ENCODE measurements around the gene LHPP.

Gene LHPP

DNA sequence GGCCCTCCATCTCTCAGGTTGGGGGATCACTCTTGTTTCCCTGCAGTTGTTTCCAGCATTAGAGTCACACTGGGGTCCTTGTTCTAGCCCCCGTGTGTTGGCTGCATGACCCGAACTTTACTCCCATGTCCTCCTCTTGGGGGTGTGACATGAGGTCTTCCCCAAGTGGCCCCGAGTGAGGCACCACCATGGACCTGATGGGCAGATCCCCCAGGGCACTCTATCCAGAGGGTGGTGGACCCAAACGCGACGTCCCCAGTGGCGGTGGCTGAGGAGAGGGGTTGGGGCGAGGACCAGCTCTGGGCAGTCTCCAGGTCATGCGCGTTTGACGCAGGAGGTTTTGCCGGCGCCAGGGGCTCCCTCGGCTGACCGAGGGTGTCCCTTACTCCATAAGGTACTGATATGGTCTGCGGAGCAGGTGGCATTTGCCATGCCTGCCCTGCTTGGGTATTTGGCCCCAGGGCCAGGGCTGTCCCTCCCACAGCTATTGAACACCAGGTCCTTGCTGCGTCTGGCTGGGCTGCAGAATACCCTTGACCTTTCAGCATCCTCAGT is 131.9 kb downstream of the LHPP start:
- no peak for DNase-seq (ENCODE audit: low read depth in 2 of 2)

DNA sequence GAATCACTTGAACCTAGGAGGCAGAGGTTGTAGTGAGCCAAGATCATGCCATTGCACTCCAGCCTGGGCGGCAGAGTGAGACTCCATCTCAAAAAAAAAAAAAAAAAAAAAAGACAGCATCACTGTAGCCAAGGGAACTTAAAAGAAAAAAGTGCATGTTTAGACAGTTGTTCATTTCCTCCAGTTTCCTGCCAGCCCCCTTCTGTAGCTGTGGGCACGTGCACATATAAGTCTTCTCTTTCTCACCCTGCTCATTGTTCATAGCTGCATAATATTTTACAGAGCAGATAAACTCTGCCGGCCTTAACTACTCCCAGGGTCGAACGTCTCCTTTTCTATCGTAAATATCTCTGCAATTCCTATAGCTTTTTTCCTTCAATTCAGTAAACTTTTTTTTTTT is 132.6 kb downstream of the LHPP start:
- DNase-seq (ENCODE audit: low read depth in 2 of 2): no peak

DNA sequence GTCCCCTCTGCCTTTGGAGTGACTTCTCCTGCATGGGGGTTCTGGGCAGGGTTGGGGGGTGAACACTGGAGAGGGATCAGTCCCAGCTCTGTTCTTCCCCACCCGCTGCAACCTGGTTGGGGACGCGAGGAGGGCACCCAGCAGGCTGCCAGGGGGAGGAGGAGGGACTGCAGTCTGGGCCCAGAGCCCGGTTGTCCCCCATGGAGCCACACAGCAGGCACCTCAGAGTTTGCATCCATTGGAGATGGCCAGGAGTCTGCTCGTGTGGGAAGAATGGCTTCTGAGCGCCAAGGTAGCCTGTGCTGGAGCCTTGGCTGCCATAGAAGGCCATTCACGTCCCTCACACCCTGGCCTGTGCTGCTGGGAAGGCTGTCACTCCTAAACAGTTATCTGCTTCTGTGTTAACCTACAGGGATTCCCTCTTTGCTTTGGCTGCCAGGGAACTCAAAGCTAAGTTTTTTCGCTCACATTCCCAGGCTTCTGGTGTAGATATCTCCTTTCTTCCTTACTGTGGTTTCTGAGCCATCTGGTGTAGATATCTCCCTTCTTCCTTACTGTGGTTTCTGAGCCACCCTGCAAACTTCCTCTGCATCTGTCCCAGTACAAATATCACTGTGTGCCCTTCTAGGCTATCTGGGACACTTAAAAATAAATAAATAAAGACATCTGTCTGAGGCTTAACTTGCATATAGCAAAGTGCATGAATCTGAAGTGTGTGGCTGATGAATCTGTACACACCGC is 133.7 kb downstream of the LHPP start:
- no peak for DNase-seq (ENCODE audit: low read depth in 2 of 2)

DNA sequence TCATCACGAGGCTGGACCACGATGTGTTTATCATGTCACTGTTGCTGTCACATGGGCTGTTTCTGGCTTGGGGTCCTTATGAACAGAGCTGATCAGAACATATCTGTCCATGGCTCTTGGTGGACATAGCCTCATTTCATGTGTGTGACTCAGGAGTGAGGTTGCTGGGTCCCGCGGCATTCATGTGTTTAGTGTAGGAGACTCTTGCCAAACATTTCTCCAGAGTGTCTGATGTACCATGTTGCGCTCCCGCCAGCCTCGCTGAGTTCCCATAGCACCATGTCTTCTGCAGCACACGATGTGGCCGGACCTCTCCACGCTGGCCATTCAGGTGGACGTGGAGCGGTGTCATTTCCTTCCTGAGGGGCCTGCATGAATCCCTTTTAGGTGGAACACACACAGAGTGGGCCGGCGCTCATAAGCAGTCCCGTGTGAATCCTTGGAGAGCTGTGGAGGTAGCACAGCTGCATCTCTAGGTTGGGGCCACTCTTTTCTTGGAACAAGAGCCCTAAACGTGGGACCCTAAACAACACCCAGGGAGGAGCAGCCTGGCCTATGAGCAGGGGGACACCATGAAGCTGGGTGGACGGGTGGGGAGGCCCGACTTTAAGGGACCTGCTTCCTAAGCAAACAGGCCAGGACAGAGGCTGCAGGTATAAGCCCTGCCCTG is 134.6 kb downstream of the LHPP start:
- no peak for DNase-seq (ENCODE audit: low read depth in 2 of 2)

DNA sequence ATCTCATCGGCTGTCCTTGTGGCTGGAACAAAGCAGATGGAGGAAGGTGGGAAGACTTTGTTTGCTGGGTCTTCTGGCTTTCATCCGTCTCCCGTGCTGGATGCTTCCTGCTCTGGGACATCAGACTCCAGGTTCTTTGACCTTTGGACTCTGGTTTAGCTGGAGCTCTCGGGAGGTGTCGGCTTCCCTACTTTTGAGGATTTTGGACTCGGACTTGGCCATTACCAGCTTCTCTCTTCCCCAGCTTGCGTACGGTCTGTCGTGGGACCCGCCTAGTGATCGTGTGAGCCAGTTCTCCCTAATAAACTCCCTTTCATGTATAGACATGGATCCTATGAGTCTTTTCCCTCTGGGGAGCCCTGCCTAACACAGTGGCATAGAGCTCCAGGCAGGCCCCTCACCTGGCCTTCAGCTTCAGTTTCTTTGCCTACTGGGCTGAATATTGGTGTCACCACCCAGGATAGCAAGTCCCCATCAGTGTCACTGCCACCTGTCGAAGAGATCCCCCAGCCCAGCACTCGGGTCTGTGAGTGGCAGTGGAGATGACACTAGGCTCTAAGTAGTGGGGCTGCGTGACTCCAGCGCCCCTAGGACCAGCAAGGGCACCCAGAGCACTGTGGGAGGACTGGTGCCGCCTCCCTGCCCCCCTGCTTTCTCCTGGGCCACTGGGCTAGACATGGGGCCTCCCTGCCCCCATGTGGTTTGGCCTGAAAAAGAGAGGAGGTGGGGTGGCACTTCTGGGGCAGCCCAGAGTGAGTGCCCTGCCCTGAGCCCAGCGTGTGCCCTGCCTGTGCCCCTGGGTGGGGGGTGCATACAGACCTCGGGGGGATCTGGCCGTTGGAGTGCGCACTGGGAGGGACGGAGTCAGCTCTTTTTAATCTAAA is 135.6 kb downstream of the LHPP start:
- DNase-seq (ENCODE audit: low read depth in 2 of 2): no peak

DNA sequence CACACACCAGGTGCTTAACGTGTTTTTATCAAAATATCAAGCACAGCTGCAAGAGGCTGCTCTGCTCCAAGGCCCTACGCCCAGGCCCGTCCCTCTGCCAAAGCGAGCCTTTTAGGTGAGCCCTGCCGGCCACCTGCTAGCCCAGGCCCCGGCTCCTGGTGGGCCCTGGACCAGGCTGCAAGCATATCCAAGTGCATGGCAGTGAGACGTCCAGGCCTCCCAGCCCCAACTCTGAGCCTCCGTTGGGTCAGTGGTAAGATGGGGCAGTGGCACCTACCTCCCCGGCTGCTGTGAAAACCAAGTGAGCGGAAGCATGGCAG is 136.2 kb downstream of the LHPP start:
- DNase-seq (ENCODE audit: low read depth in 2 of 2): no peak

DNA sequence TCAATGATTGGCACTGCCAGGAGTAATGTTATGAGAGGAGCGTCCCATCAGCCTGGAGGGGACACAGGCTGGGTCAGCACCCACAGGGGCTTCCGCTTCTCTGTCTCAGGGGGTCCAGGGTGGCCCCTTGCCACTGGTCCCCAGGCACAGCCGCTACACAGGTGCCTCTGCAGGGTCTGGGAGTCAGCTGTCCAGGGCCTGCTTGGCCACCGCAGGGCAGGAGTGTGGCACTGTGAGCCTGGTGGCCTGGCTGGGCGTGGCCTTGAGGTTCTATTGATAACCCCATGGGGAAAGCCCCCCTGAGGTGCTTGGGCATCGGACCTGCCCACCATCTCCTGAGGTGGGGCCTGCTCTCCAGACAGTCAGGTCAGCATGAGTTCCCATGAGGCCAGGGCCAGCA is 136.6 kb downstream of the LHPP start:
- no peak for DNase-seq (ENCODE audit: low read depth in 2 of 2)

DNA sequence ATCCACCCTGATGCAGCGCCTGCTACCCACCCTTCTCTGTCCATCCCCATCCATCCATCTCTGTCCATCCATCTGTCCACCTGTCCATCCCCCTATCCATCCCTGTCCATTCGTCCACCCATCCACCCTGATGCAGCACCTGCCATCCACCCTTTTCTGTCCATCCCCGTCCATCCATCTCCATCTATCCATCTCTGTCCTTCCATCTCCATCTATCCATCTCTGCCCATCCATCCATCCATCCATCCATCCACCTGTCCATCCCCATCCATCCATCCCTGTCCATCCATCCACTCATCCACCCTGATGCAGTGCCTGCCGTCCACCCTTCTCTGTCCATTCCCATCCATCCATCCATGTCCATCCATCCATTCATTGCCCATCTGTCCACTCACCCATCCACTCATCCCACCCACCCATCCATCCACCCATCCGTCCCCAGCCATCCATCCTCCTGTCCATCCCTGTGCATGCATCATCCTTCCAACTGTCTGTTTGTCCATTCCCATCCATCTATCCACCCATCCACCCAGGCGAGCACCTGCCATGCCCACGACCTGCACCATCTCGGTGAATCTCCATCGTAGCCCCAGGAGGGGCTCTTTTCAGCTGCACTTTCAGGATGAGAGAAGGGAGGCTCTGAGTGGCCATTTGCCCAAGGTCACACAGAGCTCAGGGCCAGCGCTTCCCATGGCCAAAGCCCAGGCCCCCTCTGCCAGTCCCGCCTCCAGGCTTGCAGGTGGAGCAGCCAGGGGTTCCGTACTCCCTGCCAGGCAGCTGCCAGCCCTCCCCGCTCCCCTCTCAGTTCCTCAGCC is 137.4 kb downstream of the LHPP start:
- DNase-seq (ENCODE audit: low read depth in 2 of 2): no peak

DNA sequence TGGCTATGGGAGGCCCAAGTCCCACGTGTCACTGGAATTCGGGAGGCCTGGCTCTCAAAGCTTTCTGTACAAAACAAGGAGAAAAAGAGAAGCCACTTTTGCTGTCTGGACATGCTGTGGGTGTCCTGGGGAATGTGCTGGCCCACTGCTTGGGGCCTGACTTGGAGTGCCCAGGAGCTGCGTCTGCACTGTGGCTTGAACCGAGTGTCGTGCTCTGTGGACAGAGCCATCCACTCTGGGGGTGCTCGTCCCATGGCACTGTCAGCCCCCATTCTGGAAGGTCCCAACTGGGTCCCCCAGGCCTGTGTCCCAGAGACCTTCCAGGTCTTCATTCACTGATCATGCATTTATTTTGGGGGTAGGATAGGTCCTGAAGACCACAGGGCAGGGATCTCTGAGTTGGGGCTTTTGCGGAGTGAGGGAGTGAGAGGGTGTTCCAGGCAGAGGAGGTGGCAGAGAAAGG is 138.0 kb downstream of the LHPP start:
- DNase-seq (ENCODE audit: low read depth in 2 of 2): no peak

DNA sequence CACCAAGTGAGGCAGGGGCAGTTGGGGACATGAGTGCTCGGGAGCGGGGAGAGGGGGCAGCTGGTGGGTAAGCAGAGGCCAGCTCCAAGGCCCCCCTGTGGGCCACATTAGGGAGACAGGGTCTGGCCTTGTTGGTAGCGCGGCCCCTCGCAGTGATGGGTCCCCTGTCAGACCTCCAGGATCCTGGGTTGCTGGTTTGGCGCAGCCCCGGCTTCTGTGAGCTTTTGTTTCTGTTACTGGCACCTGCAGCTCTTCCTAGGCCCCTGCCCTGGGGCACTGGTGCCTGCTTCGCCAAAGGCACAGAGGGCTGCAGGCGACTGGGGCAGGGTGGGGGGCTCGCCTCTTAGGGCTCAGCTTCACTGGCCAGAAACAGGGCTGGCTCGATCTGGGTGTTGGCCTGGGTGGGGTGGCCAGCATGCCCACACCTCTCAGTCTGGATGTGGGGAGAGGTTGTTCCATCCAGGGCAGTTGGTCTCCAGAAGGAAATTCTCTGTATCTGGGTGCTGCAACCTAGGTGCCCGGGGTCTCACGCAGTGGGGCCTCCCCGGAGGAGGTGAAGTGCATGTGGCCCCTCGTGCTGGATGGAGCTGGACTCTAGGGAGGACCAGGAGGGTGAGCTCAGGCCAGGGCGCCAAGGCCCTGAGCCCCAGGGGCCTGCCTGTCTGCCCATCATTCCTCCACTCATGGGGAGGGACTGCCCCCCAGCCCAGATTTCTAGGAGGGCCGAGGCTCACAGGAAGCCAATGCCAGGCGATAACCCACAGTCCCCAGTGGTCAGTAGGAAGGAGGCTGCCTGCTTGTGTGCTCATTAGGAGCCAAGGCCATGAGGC is 138.6 kb downstream of the LHPP start:
- DNase-seq (ENCODE audit: low read depth in 2 of 2): no peak

DNA sequence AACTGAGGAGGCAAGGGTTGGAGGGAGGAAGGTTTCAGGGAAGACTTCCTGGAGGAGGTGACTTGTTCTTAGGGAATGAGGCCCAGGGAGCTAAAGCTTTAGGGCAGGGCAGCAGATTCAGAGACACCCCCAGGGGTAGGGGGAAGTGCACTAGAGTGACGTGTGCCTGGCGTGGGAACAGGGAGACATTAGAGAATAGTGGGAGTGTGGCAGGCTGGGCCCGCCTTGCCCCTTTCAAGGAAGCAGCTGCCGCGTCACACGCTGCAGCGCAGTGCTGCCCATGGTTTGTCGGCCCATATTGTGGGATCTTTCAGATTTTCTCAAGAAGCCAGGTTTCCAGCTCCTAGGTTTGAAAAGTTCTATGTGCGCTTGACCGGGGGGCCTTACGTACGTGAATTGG is 139.4 kb downstream of the LHPP start:
- no peak for DNase-seq (ENCODE audit: low read depth in 2 of 2)

DNA sequence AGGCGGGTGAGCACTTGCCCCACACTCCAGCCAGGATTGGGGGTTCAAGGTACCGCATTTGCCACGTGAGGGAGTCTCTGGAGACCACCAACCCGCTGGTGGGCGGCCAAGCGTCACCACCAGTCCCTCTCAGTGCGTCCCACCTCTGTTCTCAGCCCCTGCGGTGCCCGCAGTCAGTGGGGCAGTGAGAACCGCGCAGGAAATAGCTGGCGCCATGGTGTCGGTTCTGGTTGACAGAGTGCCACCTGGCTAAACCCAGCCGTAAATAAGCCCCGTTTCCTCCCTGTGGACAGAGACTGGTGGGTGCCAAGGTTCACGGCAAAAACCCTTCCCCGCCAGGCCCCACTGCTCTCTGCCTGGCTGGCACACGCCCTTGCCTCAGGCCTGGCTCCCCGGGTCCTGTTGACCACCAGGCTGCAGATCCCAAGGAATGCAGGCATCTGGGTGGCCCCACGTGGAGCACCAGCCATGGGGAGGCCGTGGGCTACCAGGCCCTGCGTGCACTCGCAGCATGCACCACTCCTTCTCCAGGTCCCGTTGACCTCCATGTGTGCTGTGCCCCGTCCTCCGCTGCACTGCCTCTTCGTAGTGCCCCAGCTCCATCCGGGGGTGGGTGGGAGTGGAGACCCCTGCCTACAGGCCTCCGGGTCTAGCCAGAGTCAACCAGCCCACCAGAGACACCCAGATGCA is 140.0 kb downstream of the LHPP start:
- no peak for DNase-seq (ENCODE audit: low read depth in 2 of 2)

DNA sequence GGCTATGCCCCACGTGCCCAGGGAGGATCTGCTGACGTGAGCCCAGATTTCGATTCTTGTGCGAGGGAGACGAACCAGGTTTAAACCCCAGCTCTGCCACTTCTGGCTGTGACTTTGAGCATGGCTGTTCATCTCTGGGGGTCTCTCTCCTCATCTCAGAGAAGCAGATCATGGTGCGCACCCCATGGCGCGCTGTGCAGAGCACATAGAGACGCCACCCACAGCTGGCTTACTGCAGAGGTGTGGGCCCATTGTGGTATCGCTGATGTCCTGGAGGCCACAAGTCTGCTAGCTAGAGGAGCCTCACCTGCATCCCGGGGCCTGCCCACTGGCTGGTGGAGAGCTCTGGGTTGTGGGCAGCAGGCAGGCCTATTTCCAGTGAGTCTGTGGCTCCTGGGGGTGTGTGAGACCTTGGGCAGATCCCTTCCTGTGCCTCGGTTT is 140.5 kb downstream of the LHPP start:
- no peak for DNase-seq (ENCODE audit: low read depth in 2 of 2)

DNA sequence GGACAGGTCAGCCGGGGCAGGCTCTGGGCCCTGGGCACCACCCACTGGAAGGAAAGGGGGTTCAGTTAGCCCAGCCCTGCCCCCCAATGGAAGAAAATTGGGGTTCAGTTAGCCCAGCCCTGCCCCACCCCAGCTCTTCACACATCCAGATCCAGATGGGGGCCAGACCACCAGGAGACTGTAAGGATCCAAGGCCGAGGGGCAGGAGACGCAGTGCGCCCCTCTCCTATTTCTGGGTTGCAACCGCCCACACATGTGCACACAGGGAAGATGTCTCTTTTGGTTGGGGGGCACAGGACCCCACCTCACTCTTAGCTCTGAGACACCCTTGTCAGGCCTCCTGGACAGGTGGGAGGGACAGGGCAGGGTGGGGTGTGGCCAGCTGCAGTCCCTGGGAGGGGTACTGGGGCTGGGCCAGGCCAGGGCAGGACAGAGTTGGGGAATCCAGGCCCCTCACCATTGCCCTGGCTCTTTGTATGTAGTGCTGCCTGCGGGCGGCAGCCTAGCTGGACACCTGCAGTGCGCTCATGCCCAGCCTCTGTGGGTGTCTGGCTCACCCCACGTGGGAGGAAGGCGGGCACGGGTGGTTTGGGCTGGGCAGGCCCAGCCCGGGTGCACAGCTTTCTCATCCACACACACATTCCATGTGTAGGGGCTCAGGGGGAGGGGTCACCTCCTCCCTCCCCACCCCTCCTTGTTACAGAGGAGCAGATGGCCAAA is 141.2 kb downstream of the LHPP start:
- DNase-seq (ENCODE audit: low read depth in 2 of 2): no peak

DNA sequence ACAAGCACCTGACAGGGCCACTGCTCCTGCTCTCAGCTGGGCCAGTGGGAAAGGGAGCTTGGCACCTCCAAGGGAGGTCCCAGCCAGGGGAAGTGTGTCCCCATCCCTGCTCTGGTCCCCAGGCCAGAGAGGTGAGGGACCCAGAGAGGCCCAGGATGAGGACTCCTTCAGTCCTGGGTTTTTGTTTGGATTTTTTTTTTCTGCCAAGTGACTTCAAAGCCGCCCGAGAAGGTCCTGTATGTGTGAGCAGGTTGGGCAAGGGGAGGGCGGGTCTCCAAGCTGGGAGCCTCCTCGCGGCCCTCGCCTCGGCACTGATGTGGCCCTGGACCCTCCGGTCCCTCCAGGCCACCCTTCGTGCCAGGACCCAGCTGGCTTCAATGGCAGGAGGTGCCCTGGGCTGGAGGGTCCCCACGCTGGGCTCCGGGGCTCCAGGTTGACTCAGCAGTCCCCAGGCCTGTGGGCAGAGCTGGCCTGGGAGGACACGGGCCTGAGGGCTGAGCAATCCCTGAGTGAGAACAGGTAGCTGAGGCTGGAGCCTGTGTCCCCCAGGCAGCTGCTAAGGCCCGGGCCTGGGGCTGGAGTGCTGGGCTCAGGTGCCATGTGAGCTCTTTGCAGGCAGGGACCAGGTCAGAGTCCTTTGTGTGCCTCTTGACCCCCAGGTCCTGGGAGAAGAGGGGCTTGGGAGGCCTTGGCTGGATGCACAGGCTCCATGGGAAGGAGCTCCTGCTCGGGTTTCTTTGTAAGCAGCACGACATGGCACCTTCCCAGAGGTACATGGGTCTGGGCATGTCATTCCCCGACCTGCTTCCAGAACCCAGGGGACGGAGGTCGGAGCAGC is 142.0 kb downstream of the LHPP start:
- DNase-seq (ENCODE audit: low read depth in 2 of 2): no peak

DNA sequence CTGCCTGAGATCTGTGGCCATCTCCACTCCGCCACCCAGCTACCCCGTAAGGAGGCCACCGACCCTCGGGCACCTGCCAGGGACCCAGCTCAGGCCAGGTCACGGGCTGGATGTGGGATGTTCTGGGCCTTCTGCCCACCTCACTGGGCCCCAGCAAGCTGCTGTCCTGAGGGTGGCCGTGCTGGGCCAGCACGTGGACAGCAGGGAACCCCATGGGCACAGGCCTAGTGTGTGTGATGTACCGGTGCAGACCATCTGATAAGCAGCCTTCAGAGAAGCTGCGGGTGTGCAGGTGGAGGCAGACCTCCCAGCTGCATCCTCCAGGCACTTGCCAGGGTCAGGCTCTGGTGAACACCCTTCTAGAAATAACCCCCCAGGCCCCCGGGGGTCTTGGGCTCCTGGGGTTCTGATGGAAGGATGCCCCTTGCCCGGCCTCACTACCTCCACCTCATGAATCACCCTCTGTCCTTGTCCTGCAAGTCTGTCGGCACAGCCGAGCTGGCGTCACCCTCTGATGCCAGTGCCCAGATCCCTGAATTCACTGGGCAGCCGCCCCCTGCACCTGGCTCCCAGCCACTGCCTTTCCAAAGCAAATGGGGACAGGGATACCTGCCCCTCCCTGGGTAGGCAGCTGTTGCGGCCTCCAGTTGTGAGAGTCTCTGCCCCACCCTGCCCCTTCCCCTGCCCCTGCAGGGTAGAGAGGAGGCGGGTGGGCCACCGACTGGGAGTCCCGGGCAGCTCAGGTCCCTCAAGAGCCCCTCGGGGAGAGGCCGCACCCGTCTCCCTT is 142.8 kb downstream of the LHPP start:
- no peak for DNase-seq (ENCODE audit: low read depth in 2 of 2)

DNA sequence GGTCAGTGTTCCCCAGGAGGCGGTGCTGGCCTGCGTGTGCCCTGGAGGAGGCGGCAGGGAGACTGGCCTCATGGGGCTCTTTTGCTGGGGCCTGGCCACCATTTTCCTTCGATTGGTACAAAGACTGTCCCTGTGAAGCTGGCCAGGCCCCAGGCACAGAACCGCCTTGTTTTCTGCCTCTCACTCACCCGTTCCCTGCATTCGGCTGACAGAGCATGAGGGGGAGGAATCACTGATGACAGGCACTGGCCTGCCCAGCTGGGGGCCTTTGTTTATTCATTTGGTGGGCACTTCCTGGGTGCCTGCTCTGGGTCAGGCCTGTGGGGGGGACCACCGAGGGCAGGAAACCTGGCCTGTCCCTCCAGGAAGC is 143.4 kb downstream of the LHPP start:
- DNase-seq (ENCODE audit: low read depth in 2 of 2): no peak

DNA sequence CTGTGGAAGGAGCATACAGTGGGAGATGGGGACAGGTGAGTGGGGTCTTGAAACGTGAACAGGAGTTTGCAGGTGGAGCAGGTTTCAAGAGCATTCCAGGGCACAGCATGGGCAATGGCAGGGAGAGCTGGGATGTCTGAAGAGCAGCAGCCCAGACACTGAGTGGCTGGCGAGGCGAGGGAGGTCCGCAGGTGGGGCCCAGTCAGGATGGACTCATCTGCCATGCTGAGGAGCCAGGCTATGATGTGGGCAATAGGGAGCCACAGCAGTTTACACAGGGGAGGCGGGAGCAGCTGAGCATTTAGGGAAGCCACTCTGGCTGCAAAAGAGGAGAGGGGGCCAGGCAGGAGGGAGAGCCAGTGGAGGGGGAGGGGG is 143.8 kb downstream of the LHPP start:
- no peak for DNase-seq (ENCODE audit: low read depth in 2 of 2)

All from stimulated activated CD4-positive, alpha-beta T cell treated with anti-CD3 and anti-CD28 coated beads, Interleukin-15, amount 100 ng/mL, for 48 hours (primary cell).